K562 treated with DMSO at 1 percent for 12 hours (cell line): ENCODE results near the gene RPS26. TPM values are rescaled to one million over a fixed set of nuclear protein-coding genes. Genes with fewer than 3 reads are reported as not detected.

ENCODE experiments used
- total RNA-seq: library from RNA; unstranded; fragments of 300-600 nt; gene quantifications from 2 replicates; pipeline ENCODE4 v1.2.3, GENCODE V29; 2022; ENCODE audit not compliant: insufficient read depth

The RPS26 gene
- 356 and 471 TPM in 2 replicates for total RNA-seq

DNA sequence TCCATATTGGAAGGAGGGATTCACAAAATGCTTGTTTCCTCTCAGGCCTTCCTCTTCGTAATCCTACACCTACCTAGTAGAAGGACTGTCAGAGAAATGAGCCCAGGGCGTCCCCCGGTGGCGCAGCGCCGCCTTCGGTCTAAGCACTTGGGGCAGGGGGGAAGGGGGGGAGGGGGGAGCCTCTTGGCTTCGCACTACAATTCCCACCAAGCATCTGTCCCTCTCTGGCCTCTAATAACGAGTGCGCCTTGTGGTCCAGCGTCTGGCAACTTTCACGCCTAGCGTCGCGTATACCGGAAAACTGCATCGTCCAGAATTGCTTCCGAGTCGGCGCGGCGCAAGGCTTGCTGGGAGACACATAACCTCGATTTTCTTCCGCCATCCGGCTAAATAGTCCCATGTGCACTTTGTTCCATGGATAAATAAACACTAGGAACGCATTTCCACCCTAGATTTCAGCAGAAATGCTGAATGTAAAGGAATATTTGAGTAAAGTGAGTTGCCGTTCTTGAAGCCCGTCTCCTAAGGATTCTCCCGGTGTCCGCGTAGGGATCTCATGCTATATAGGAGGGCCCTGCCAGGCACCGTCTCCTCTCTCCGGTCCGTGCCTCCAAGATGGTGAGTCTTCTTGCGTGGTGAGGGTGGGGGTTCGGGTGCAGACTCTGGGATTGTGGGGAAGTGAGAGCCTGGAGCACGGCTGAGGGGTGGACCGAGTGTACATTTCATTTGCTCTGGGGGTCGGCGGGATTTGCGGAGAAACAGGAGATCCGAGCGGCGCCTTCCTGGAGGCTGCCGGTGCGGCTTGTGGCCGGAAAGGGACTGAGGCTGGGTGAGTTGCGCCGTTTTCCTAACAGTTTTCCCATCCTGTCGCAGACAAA lies at the start of gene RPS26:
Gene RPS26 (plus strand): TSS at position 367 of the 878 bp plus-strand sequence. CDS start 249 bp downstream, at position 616.

DNA sequence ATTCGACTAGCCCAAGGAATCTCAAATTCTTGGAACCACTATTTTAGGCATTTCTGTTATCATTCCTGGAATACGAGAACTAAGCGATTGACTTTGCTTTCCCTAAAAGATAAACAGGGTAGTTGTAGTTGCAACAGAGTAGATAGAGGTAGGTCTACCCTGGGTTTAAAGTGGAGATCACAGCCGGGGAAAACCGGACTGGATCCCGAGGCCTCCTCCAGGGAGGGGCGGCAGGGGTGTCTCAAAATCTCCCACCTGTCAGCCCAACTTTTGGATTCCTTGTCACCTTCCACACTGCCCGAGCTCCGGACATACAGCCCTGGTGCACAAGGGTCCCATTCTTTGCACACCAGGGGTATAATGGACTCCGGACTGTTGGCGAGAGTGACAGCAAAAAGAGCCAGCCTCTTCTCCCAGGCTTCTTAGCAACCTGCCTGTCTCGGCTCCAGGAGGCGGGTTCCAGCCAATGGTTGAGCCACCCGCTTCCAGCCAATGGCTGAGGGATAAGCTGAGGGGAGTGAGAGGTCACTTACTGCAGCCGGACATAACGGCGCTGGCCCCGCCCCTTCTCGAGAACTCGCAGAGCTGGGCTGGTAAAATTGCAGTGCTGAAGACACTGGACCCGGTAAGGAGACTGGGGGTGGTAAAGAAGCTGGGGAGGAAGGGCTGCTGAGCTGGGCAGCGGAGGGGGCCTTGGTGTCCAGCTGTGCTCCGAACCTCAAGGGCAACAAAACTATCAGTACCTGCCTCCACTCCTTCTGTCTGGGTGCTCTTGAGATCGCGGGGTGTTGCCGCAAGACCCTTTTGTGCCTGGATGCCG lies 44.8 kb upstream of the RPS26 start, which contains the start of gene SUOX:
Gene SUOX (plus strand): TSS at position 562 of the 820 bp plus-strand sequence. CDS start 4,946 bp downstream, outside the sequence.

DNA sequence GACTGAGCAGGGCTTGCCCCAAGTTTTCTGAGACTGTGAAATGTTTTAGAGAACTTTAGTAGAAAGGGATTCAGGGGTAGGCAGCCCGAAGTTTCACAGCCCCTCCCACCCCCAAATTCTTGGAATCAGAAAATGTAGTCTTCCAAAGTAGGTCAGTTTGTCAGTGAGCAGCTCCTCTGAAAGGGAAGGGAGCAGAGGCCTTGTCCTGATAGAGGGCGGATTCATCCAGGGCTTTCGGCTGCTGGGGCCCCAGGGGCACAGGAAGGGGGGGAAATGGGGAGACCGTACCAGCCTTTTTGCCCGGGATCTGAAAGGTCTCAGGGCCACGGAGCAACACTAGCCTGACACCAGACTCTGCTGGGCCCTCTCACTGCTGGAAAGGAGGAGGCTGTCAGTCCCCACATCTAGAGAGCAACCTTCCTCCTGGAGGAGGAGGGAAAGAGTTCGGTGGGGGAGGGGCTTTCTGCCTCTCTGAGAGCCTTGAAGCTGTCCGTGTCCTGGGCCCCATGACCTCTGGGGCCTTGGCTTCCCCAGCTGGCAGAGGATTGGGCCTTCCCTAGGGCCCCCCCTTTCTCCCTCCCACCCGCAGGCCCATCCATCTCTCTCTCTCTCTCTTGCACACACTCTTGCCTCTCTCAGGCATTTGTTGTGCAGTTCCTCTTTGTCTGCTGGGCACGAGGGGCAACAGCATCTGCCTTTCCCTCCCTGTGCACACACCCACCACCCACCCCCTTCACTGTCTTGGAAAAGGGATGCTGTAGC lies 21.1 kb upstream of the RPS26 start, which contains the start of gene IKZF4:
Gene IKZF4 (plus strand): TSS at position 621 of the 762 bp plus-strand sequence. CDS start 451 bp downstream, outside the sequence.

DNA sequence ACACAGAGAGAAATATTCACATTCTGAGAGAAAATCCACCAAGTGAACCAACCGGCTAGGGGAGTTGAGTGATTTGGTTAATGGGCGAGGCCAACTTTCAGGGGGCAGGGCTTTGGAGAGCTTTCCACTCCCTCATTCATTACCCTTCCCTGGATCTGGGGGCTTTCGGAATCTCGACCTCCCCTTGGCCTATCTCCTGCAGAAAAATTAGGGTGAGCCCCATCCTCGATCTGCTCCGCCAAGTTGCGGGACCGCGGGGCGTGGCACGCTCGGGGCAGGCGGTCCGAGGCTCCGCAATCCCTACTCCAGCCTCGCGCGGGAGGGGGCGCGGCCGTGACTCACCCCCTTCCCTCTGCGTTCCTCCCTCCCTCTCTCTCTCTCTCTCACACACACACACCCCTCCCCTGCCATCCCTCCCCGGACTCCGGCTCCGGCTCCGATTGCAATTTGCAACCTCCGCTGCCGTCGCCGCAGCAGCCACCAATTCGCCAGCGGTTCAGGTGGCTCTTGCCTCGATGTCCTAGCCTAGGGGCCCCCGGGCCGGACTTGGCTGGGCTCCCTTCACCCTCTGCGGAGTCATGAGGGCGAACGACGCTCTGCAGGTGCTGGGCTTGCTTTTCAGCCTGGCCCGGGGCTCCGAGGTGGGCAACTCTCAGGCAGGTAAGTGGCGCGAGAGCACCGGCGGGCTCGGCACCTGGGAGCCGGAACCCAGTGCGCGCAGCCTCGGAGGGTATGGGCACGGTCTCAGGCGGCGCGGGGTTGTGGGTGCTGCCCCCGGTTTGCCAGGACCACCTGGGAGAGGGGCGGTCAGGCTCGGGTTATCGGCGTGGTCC lies 38.2 kb downstream of the RPS26 start, which contains the start of gene ERBB3:
Gene ERBB3 (plus strand): TSS at position 443 of the 833 bp plus-strand sequence. CDS start 136 bp downstream, at position 579.

Other genes with a start within 250 kb of the RPS26 start
- gene SARNP, start 224.2 kb upstream of the RPS26 start, total RNA-seq: 95.9 and 113 TPM in 2 replicates
- gene ORMDL2, start 223.9 kb upstream of the RPS26 start, total RNA-seq: 14.8 and 20.8 TPM in 2 replicates
- gene DNAJC14, start 212.3 kb upstream of the RPS26 start, total RNA-seq: 10.8 and 24.3 TPM in 2 replicates
- 0.61 and 1.6 TPM in 2 replicates for gene MMP19, start 199.0 kb upstream of the RPS26 start, total RNA-seq
- 25.3 and 31.8 TPM in 2 replicates for gene PYM1, start 114.0 kb upstream of the RPS26 start, total RNA-seq
- gene DGKA, start 110.8 kb upstream of the RPS26 start, total RNA-seq: 20.0 and 41.3 TPM in 2 replicates
- 1.6 and 2.3 TPM in 2 replicates for gene PMEL, start 75.9 kb upstream of the RPS26 start, total RNA-seq
- gene CDK2, start 75.1 kb upstream of the RPS26 start, total RNA-seq: 60.8 and 102 TPM in 2 replicates
- gene RAB5B, start 67.8 kb upstream of the RPS26 start, total RNA-seq: 24.7 and 53.6 TPM in 2 replicates
- gene SUOX, start 44.6 kb upstream of the RPS26 start, total RNA-seq: 28.3 and 47.1 TPM in 2 replicates
- 5.5 and 28.5 TPM in 2 replicates for gene IKZF4, start 20.9 kb upstream of the RPS26 start, total RNA-seq
- gene ERBB3, start 38.2 kb downstream of the RPS26 start, total RNA-seq: 4.0 and 6.2 TPM in 2 replicates
- 117 and 191 TPM in 2 replicates for gene PA2G4, start 62.6 kb downstream of the RPS26 start, total RNA-seq
- 3,882 and 7,413 TPM in 2 replicates for gene RPL41, start 74.7 kb downstream of the RPS26 start, total RNA-seq
- 3.0 and 6.0 TPM in 2 replicates for gene ZC3H10, start 76.3 kb downstream of the RPS26 start, total RNA-seq
- gene ESYT1, start 86.3 kb downstream of the RPS26 start, total RNA-seq: 118 and 171 TPM in 2 replicates
- 39.6 and 50.9 TPM in 2 replicates for gene MYL6B, start 110.7 kb downstream of the RPS26 start, total RNA-seq
- 825 and 1,302 TPM in 2 replicates for gene MYL6, start 116.4 kb downstream of the RPS26 start, total RNA-seq
- 21.7 and 70.9 TPM in 2 replicates for gene SMARCC2, start 147.6 kb downstream of the RPS26 start, total RNA-seq
- gene RNF41, start 180.0 kb downstream of the RPS26 start, total RNA-seq: 21.4 and 47.7 TPM in 2 replicates
- gene NABP2, start 182.4 kb downstream of the RPS26 start, total RNA-seq: 41.0 and 51.8 TPM in 2 replicates
- gene SLC39A5, start 188.1 kb downstream of the RPS26 start, total RNA-seq: not detected in 2 replicates
- 9.6 and 33.7 TPM in 2 replicates for gene ANKRD52, start 216.5 kb downstream of the RPS26 start, total RNA-seq
- gene COQ10A, start 225.0 kb downstream of the RPS26 start, total RNA-seq: 43.3 and 62.5 TPM in 2 replicates